Measurements from ENCODE around the gene KCTD3.

Gene KCTD3

DNA sequence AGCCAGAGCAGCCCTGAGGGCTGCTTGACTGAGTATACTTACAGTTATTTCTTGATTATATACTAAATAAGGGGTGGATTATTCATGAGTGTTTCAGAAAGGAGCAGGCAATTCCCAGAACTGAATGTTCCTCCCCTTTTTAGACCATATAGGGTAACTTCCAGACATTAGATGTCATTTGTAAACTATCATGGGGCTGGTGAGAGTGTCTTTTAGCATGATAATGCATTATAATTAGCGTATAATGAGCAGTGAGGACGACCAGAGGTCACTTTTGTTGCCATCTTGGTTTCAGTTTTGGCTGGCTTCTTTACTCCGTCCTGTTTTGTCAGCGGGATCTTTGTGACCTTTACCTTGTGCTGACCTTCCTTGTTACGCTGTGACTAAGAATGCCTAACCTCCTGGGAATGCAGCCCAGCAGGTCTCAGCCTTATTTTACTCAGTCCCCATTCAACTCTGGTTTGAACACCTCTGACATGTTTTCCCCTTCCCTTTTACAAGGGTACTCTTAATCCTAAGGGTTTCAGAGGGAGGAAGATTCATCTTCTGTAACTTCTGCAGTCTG, 16.2 kb downstream of the KCTD3 start:
- peaks cover 9% of the 10 kb centered on the region for H3K79me1 ChIP-seq (replicated peaks; ENCODE audit: low read length, poor library complexity, severe bottlenecking)
- no peak overlapping the region for H3K4me2 ChIP-seq (ENCODE audit: low read length, poor library complexity, severe bottlenecking)
- H3K27ac ChIP-seq (ENCODE audit: low read length, poor library complexity, severe bottlenecking): no peak overlapping the region
- H3K27me3 ChIP-seq (ENCODE audit: control insufficient read depth in 1 of 2, insufficient read depth in 1 of 2, low read length in 2 of 2): no peaks in the 10 kb centered on the region
- H3K23ac ChIP-seq (ENCODE audit: low read length in 2 of 2): no peak overlapping the region
- H2AK5ac ChIP-seq (ENCODE audit: low read length, severe bottlenecking): no peak overlapping the region
- H3K9me3 ChIP-seq (ENCODE audit: control insufficient read depth, low read length): no peaks in the 10 kb centered on the region
- H3K18ac ChIP-seq (ENCODE audit: low read depth in 1 of 2, low read length in 2 of 2): no peak overlapping the region
- 93% methylated on average over 5 of the region's 5 CpGs for WGBS
- H2BK5ac ChIP-seq (ENCODE audit: low read depth, low read length, poor library complexity, severe bottlenecking): no peak overlapping the region
- H2BK15ac ChIP-seq (ENCODE audit: low read depth, poor library complexity, severe bottlenecking): no peak overlapping the region
- H2AFZ ChIP-seq (ENCODE audit: low read depth, low read length): no peak overlapping the region
- H2BK120ac ChIP-seq (ENCODE audit: low read depth, low read length): no peak overlapping the region
- no peaks in the 10 kb centered on the region for H3K4me1 ChIP-seq (ENCODE audit: control insufficient read depth, insufficient read depth, low read depth, low read length)
- DNase-seq: no peak
- no peak overlapping the region for H2BK12ac ChIP-seq (ENCODE audit: low read length in 2 of 2)
- no peak overlapping the region for H4K91ac ChIP-seq (ENCODE audit: low read length)
- H3K4ac ChIP-seq (ENCODE audit: low read depth in 1 of 2, low read length in 2 of 2): no peak overlapping the region
- H3K9ac ChIP-seq (ENCODE audit: low read length): no peak overlapping the region
- no peak overlapping the region for H3K4me3 ChIP-seq (ENCODE audit: insufficient read depth in 1 of 2, low read depth in 1 of 2, low read length in 2 of 2)
- H3K14ac ChIP-seq (ENCODE audit: low read length in 2 of 2): no peak overlapping the region
- H4K8ac ChIP-seq (ENCODE audit: low read length): no peak overlapping the region
- peaks cover 4 to 87% of the 10 kb centered on the region in 2 experiments for H3K36me3 ChIP-seq (ENCODE audit: control insufficient read depth in 1 of 2, insufficient read depth in 2 of 2, low read depth in 1 of 2, low read length in 2 of 2)

DNA sequence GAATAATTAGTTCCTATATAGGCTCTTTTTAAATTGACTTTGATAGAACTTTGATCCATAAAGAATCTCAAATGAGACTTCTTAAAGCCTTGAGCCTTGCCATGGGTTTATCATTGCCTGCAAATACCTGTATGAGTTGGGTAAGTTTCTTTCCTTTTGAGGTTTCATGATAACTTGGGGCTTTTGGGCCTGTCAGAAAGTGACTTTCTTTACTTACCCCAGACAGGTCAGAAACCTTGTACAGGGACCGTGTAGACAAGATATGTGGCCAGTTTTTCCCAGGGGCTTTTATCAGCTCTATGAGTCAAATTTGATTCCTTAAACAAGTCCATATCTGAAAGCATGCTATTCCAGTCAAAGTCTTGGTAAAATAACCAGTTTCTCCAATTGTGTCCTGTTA, 17.3 kb downstream of the KCTD3 start:
- Histone ChIP-seq H3K79me1 (replicated peaks; ENCODE audit: low read length, poor library complexity, severe bottlenecking) (peaks cover 7% of the 10 kb centered on the region), H3K27me3 (ENCODE audit: control insufficient read depth in 1 of 2, insufficient read depth in 1 of 2, low read length in 2 of 2) (no peaks in the 10 kb centered on the region), H2BK120ac (ENCODE audit: low read depth, low read length) (no peak overlapping the region), H3K27ac (ENCODE audit: low read length, poor library complexity, severe bottlenecking) (no peak overlapping the region), H3K14ac (ENCODE audit: low read length in 2 of 2) (no peak overlapping the region), H4K8ac (ENCODE audit: low read length) (no peak overlapping the region), H3K4me2 (ENCODE audit: low read length, poor library complexity, severe bottlenecking) (no peak overlapping the region), H4K91ac (ENCODE audit: low read length) (no peak overlapping the region), H3K9me3 (ENCODE audit: control insufficient read depth, low read length) (no peaks in the 10 kb centered on the region), H3K4ac (ENCODE audit: low read depth in 1 of 2, low read length in 2 of 2) (no peak overlapping the region), H3K4me1 (ENCODE audit: control insufficient read depth, insufficient read depth, low read depth, low read length) (no peaks in the 10 kb centered on the region), H2AFZ (ENCODE audit: low read depth, low read length) (no peak overlapping the region), H3K9ac (ENCODE audit: low read length) (no peak overlapping the region), H2BK5ac (ENCODE audit: low read depth, low read length, poor library complexity, severe bottlenecking) (no peak overlapping the region), H3K18ac (ENCODE audit: low read depth in 1 of 2, low read length in 2 of 2) (no peak overlapping the region), H3K36me3 (ENCODE audit: control insufficient read depth in 1 of 2, insufficient read depth in 2 of 2, low read depth in 1 of 2, low read length in 2 of 2) (peaks cover 4 to 86% of the 10 kb centered on the region in 2 experiments), H2AK5ac (ENCODE audit: low read length, severe bottlenecking) (no peak overlapping the region), H2BK15ac (ENCODE audit: low read depth, poor library complexity, severe bottlenecking) (no peak overlapping the region), H3K23ac (ENCODE audit: low read length in 2 of 2) (no peak overlapping the region), H2BK12ac (ENCODE audit: low read length in 2 of 2) (no peak overlapping the region), H3K4me3 (ENCODE audit: insufficient read depth in 1 of 2, low read depth in 1 of 2, low read length in 2 of 2) (no peak overlapping the region)
- no peak for DNase-seq
- WGBS: 100% methylated on average over 1 of the region's 1 CpG

DNA sequence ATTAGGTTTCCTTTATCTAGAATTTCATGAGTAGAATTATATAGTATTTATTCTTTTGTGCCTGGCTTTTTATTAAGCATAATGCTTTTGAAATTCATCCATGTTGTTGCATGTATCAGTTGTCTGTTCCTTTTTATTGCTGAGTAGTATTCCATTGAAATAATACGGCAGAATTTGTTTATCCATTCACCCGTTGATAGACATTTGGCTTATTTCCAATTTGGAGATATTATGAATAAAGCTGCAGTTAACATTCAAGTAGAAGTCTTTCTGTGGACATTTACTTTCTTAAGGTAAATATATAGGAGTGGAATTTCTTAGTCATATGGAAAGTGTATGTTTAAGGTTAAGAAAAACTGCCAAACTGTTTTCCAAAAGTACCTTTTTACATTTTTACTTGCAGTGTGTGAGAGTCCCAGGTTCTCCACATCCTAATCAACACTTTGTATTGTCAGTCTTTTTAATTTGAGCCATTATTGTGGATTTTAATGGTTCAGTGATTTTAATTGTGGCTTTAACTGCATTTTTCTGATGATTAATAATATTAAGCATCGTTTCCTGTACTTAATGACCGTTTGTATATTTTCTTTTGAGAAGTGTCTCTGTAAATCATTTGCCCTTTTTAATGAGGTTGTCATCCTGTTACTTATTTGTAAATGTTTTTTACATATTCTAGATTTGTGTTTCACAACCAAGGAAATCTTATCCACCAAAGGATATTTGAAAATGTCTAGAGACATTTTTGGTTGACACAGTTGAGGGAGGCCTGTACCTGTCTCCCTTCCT, 22.7 kb downstream of the KCTD3 start:
- no peak overlapping the region for H3K23ac ChIP-seq (ENCODE audit: low read length in 2 of 2)
- 94% methylated on average over 3 of the region's 4 CpGs for WGBS

DNA sequence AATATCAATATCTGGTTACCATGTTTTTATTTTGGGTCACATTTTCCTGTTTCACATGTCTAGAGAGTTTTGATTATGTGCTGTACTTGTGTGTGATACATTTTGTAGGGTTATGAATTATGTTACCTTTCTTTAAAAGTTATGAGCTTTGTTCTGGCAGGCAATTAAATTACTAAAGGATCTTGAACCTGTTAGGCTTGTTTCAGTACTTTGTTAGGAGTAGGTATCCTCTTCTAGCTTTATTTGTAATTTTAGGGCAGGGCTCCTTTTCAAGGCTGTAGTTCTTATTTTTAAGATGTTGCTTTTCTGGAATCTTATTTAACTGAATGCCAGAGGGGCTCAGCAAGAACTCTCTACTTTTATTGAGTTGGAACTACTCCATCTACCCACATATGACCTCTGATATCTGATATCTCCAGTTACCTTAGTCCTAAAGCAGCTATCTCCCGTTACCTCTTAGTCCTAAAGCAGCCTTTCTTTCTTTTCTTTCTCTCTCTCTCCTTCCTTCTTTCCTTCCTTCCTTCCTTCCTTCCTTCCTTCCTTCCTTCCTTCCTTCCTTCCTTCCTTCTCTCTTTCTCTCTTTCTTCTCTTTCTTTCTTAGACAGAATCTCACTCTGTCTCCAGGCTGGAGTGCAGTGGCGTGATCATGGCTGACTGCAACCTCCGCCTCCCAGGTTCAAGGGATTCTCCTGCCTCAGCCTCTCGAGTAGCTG, 23.8 kb downstream of the KCTD3 start:
- peaks cover 10% of the 10 kb centered on the region for H3K79me1 ChIP-seq (replicated peaks; ENCODE audit: low read length, poor library complexity, severe bottlenecking)
- H3K4me3 ChIP-seq (ENCODE audit: insufficient read depth in 1 of 2, low read depth in 1 of 2, low read length in 2 of 2): no peak overlapping the region
- H3K4ac ChIP-seq (ENCODE audit: low read depth in 1 of 2, low read length in 2 of 2): no peak overlapping the region
- no peak for DNase-seq
- no peak overlapping the region for H2BK15ac ChIP-seq (ENCODE audit: low read depth, poor library complexity, severe bottlenecking)
- no peak overlapping the region for H3K27ac ChIP-seq (ENCODE audit: low read length, poor library complexity, severe bottlenecking)
- no peak overlapping the region for H3K9ac ChIP-seq (ENCODE audit: low read length)
- H3K4me1 ChIP-seq (ENCODE audit: control insufficient read depth, insufficient read depth, low read depth, low read length): no peaks in the 10 kb centered on the region
- H3K9me3 ChIP-seq (ENCODE audit: control insufficient read depth, low read length): no peaks in the 10 kb centered on the region
- no peak overlapping the region for H3K23ac ChIP-seq (ENCODE audit: low read length in 2 of 2)
- no peak overlapping the region for H2BK5ac ChIP-seq (ENCODE audit: low read depth, low read length, poor library complexity, severe bottlenecking)
- no peak overlapping the region for H3K4me2 ChIP-seq (ENCODE audit: low read length, poor library complexity, severe bottlenecking)
- no peak overlapping the region for H2BK12ac ChIP-seq (ENCODE audit: low read length in 2 of 2)
- H2AK5ac ChIP-seq (ENCODE audit: low read length, severe bottlenecking): no peak overlapping the region
- peaks cover 0 to 58% of the 10 kb centered on the region in 2 experiments for H3K36me3 ChIP-seq (ENCODE audit: control insufficient read depth in 1 of 2, insufficient read depth in 2 of 2, low read depth in 1 of 2, low read length in 2 of 2)
- no peak overlapping the region for H3K18ac ChIP-seq (ENCODE audit: low read depth in 1 of 2, low read length in 2 of 2)
- no peak overlapping the region for H3K14ac ChIP-seq (ENCODE audit: low read length in 2 of 2)
- no peak overlapping the region for H2AFZ ChIP-seq (ENCODE audit: low read depth, low read length)
- H4K8ac ChIP-seq (ENCODE audit: low read length): no peak overlapping the region
- WGBS: 92% methylated on average over 4 of the region's 4 CpGs
- H4K91ac ChIP-seq (ENCODE audit: low read length): no peak overlapping the region
- no peak overlapping the region for H2BK120ac ChIP-seq (ENCODE audit: low read depth, low read length)
- no peaks in the 10 kb centered on the region for H3K27me3 ChIP-seq (ENCODE audit: control insufficient read depth in 1 of 2, insufficient read depth in 1 of 2, low read length in 2 of 2)

More for the DNA sequence above, 22.7 kb downstream of the KCTD3 start:
- Histone ChIP-seq H2AFZ (ENCODE audit: low read depth, low read length) (no peak overlapping the region), H2AK5ac (ENCODE audit: low read length, severe bottlenecking) (no peak overlapping the region), H3K27me3 (ENCODE audit: control insufficient read depth in 1 of 2, insufficient read depth in 1 of 2, low read length in 2 of 2) (no peaks in the 10 kb centered on the region), H3K4me1 (ENCODE audit: control insufficient read depth, insufficient read depth, low read depth, low read length) (no peaks in the 10 kb centered on the region), H3K4me2 (ENCODE audit: low read length, poor library complexity, severe bottlenecking) (no peak overlapping the region), H2BK15ac (ENCODE audit: low read depth, poor library complexity, severe bottlenecking) (no peak overlapping the region), H2BK120ac (ENCODE audit: low read depth, low read length) (no peak overlapping the region), H4K8ac (ENCODE audit: low read length) (no peak overlapping the region), H2BK5ac (ENCODE audit: low read depth, low read length, poor library complexity, severe bottlenecking) (no peak overlapping the region), H3K4ac (ENCODE audit: low read depth in 1 of 2, low read length in 2 of 2) (no peak overlapping the region), H3K79me1 (replicated peaks; ENCODE audit: low read length, poor library complexity, severe bottlenecking) (peaks cover 10% of the 10 kb centered on the region), H3K14ac (ENCODE audit: low read length in 2 of 2) (no peak overlapping the region), H3K27ac (ENCODE audit: low read length, poor library complexity, severe bottlenecking) (no peak overlapping the region), H3K9me3 (ENCODE audit: control insufficient read depth, low read length) (no peaks in the 10 kb centered on the region), H2BK12ac (ENCODE audit: low read length in 2 of 2) (no peak overlapping the region), H4K91ac (ENCODE audit: low read length) (no peak overlapping the region), H3K9ac (ENCODE audit: low read length) (no peak overlapping the region), H3K36me3 (ENCODE audit: control insufficient read depth in 1 of 2, insufficient read depth in 2 of 2, low read depth in 1 of 2, low read length in 2 of 2) (peaks cover 0 to 61% of the 10 kb centered on the region in 2 experiments), H3K18ac (ENCODE audit: low read depth in 1 of 2, low read length in 2 of 2) (no peak overlapping the region), H3K4me3 (ENCODE audit: insufficient read depth in 1 of 2, low read depth in 1 of 2, low read length in 2 of 2) (no peak overlapping the region)
- no peak for DNase-seq

Measured in mesenchymal stem cell (in vitro differentiated cells and primary cell).